H1 (cell line): ENCODE results near the gene OR51B6. TPM values are rescaled to one million over a fixed set of nuclear protein-coding genes. Genes with fewer than 3 reads are reported as not detected.

Source experiments
- CHD2 ChIP-seq: IDR thresholded peaks from 2 replicates; pipeline ENCODE4 v1.6.1; 2012; ENCODE audit warnings: low read length, improper control_type of control experiment
- PHF8 ChIP-seq: fragments of 200-600 bp; sonication (generic); conservative IDR thresholded peaks from 2 replicates; pipeline ENCODE4 v1.7.1; 2012; ENCODE audit warnings: low read depth, mild to moderate bottlenecking, inconsistent platforms, low read length, moderate library complexity
- RBBP5 ChIP-seq: IDR thresholded peaks from 2 replicates; pipeline ENCODE4 v1.7.1; 2012; ENCODE audit warnings: low read depth, mild to moderate bottlenecking, inconsistent platforms, low read length, moderate library complexity, borderline replicate concordance
- RFX5 ChIP-seq: IDR thresholded peaks from 2 replicates; pipeline ENCODE4 v1.6.1; 2011; ENCODE audit warnings: low read depth, low read length, improper control_type of control experiment, borderline replicate concordance
- RXRA ChIP-seq: IDR thresholded peaks from 2 replicates; pipeline ENCODE4 v1.6.1; 2011; ENCODE audit warnings: low read depth, mild to moderate bottlenecking, low read length, moderate library complexity; ENCODE audit not compliant: insufficient read depth
- ZNF274 ChIP-seq: IDR thresholded peaks from 2 replicates; pipeline ENCODE4 v1.7.0; 2012; ENCODE audit warnings: low read length, borderline replicate concordance; ENCODE audit errors: extremely low read depth
- polyA plus RNA-seq, 7 experiments: library from polyadenylated mRNA; depleted of rRNA in 3 of 7; stranded (reverse) in 5 of 7; unstranded in 2 of 7; fragments of >200 nt in 5 of 7; fragments of 200-250 nt in 2 of 7; gene quantifications; 1 replicate in 5 of 7; 2 replicates in 1 of 7; 4 replicates in 1 of 7; pipeline versions ENCODE4 v1.2.1 to v1.2.3, GENCODE V29; 2011 to 2013; ENCODE audit warnings: missing spikeins in 2 of 7, mixed read lengths in 2 of 7
- total RNA-seq: library from RNA; stranded (reverse); fragmentation: NEBNext Ultra II Directional; extraction: Animal tissue kit (Norgen Biotek cat#: 25700); gene quantifications from 2 replicates; pipeline ENCODE4 v1.2.1, GENCODE V29; 2021

The OR51B6 gene
- total and polyA plus RNA-seq, 2 of the 8 experiments (the other 6 are each of a cell fraction or from before 2014, with no cell fraction given), result not detected

DNA sequence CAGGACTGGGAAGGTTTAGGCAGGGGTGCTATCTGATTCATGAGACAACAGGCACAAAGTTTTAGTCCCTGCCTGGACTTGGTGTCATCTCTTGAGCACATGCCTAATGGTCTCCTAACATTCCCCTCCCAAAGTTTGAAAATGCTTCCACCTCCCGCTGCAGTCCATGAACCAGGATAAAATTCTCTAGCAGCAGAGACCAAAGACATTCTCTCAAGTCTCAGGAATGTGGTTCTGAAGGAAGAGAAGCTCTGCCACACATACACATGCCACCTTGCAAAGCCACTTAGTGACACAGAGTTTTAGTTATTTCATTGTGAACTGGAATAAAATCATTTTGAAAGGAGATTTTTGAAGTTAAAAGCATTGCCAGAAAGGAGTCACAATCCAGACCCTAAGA, 15.5 kb downstream of the OR51B6 start (continued):
- TF ChIP-seq PHF8, result no peak
- TF ChIP-seq RFX5, result no peak
- TF ChIP-seq RBBP5, result no peak
- TF ChIP-seq RXRA, result no peak
- TF ChIP-seq CHD2, result no peak
- TF ChIP-seq ZNF274, result no peak
